ENCODE measurements around the gene ATG101. TPM values are rescaled to one million over a fixed set of nuclear protein-coding genes. Genes with fewer than 3 reads are reported as not detected.

Gene ATG101
- total and polyA plus RNA-seq, 2 experiments from 2014 or later: 27.7 to 60.3 TPM

DNA sequence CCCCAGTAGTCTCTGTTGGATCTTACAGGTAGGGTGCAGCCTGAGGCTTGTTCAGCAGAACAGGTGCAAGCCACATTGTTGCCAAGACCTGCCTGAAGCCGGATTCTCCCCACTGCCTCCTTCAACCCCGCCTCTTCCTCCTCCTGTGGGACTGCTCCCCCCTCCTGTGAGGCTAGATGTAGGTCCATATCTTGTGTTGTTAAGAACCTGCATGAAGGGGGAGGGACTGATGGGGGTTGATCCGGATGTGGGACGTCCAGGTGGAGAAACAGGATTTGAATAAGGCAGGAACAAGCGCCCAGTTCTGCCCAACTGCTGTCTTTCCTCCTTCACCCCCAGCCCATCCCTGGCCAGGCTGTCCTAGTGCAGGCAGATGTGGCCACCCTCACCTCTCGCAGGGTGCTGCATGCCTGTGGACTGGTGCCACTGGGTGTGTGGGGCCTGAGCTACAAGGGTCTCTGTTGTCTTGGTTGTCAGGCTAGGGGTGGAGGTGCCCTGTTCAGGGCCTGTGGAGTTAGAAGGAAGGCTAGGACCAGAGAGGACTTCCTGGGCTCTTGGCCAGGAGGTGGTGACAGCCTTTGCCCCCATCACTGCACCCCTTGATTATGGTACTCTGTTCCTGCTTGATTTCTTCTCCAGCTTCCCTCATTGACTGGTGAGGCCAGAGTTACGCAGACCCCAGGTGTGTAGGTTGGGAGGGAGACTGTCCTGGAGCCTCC lies 17.2 kb upstream of the ATG101 start:
- Histone ChIP-seq H3K4me2 (peak overlapping the region; percentile 98), H3K36me3 (ENCODE audit: insufficient read depth) (no peaks in the 10 kb centered on the region), H3K27me3 (ENCODE audit: insufficient read depth) (peaks cover 50% of the 10 kb centered on the region), H3K27ac (ENCODE audit: low read depth) (no peak overlapping the region), H3K4me3 (no peak overlapping the region), H2AFZ (no peak overlapping the region), H3K9me2 (ENCODE audit: insufficient read depth) (no peaks in the 10 kb centered on the region), H3F3A (replicated peaks; ENCODE audit: low read depth) (peaks cover 2% of the 10 kb centered on the region; the same call in 1 of the 2 replicates), H3K4me1 (ENCODE audit: insufficient read depth) (peaks cover 18% of the 10 kb centered on the region), H4K20me1 (replicated peaks; ENCODE audit: insufficient read depth) (peaks cover 30% of the 10 kb centered on the region), H3K79me2 (replicated peaks; ENCODE audit: insufficient read depth) (no peaks in the 10 kb centered on the region)
- peaks cover 28% of the 10 kb centered on the region for H3K4me1 Mint-ChIP-seq
- TF ChIP-seq ZNF114 (CRISPR knock-in tag; IDR thresholded peaks at IDR 0.05) (no peak), STAT1 (IDR thresholded peaks at IDR 0.05; ENCODE audit: unreplicated experiment) (no peak), NANOG (IDR thresholded peaks at IDR 0.05; ENCODE audit: borderline replicate concordance) (no peak)
- TF ChIP-seq, protein P1, sequence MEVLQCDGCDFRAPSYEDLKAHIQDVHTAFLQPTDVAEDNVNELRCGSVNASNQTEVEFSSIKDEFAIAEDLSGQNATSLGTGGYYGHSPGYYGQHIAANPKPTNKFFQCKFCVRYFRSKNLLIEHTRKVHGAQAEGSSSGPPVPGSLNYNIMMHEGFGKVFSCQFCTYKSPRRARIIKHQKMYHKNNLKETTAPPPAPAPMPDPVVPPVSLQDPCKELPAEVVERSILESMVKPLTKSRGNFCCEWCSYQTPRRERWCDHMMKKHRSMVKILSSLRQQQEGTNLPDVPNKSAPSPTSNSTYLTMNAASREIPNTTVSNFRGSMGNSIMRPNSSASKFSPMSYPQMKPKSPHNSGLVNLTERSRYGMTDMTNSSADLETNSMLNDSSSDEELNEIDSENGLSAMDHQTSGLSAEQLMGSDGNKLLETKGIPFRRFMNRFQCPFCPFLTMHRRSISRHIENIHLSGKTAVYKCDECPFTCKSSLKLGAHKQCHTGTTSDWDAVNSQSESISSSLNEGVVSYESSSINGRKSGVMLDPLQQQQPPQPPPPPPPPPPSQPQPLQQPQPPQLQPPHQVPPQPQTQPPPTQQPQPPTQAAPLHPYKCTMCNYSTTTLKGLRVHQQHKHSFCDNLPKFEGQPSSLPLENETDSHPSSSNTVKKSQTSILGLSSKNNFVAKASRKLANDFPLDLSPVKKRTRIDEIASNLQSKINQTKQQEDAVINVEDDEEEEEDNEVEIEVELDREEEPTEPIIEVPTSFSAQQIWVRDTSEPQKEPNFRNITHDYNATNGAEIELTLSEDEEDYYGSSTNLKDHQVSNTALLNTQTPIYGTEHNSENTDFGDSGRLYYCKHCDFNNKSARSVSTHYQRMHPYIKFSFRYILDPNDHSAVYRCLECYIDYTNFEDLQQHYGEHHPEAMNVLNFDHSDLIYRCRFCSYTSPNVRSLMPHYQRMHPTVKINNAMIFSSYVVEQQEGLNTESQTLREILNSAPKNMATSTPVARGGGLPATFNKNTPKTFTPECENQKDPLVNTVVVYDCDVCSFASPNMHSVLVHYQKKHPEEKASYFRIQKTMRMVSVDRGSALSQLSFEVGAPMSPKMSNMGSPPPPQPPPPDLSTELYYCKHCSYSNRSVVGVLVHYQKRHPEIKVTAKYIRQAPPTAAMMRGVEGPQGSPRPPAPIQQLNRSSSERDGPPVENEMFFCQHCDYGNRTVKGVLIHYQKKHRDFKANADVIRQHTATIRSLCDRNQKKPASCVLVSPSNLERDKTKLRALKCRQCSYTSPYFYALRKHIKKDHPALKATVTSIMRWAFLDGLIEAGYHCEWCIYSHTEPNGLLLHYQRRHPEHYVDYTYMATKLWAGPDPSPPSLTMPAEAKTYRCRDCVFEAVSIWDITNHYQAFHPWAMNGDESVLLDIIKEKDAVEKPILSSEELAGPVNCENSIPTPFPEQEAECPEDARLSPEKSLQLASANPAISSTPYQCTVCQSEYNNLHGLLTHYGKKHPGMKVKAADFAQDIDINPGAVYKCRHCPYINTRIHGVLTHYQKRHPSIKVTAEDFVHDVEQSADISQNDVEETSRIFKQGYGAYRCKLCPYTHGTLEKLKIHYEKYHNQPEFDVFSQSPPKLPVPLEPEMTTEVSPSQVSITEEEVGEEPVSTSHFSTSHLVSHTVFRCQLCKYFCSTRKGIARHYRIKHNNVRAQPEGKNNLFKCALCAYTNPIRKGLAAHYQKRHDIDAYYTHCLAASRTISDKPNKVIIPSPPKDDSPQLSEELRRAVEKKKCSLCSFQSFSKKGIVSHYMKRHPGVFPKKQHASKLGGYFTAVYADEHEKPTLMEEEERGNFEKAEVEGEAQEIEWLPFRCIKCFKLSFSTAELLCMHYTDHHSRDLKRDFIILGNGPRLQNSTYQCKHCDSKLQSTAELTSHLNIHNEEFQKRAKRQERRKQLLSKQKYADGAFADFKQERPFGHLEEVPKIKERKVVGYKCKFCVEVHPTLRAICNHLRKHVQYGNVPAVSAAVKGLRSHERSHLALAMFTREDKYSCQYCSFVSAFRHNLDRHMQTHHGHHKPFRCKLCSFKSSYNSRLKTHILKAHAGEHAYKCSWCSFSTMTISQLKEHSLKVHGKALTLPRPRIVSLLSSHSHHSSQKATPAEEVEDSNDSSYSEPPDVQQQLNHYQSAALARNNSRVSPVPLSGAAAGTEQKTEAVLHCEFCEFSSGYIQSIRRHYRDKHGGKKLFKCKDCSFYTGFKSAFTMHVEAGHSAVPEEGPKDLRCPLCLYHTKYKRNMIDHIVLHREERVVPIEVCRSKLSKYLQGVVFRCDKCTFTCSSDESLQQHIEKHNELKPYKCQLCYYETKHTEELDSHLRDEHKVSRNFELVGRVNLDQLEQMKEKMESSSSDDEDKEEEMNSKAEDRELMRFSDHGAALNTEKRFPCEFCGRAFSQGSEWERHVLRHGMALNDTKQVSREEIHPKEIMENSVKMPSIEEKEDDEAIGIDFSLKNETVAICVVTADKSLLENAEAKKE (CRISPR knock-in tag; IDR thresholded peaks at IDR 0.05): no peak
- peak; percentile 30 for DNase-seq (ENCODE audit: low spot score)
- no peaks in the 10 kb centered on the region; the same call in 2 of the 3 replicates for H3K9me3 Mint-ChIP-seq
- H3K4me3 Mint-ChIP-seq: peak overlapping the region; percentile 78; the same call in 2 of the 3 replicates
- no peak for ATAC-seq
- H3K27me3 Mint-ChIP-seq (ENCODE audit: insufficient read depth, low read depth, poor library complexity): peaks cover 40% of the 10 kb centered on the region
- peaks cover 6% of the 10 kb centered on the region; the same call in 2 of the 3 replicates for H3K36me3 Mint-ChIP-seq (ENCODE audit: low read depth)
- H3K27ac Mint-ChIP-seq: no peak overlapping the region
